Upper lobe of left lung (tissue), 4 donors: ENCODE results near the gene ZNF74.

Source experiments
- POLR2A ChIP-seq, 4 donors: fragments of 450-650 bp; IDR thresholded peaks; one replicate each; pipeline ENCODE4 v1.5.1; 2016 to 2017; ENCODE audit warnings: antibody characterized with exemption in 4 of 4, mild to moderate bottlenecking in 2 of 4
- TF ChIP-seq, protein P1 (sequence below), 6 experiments: fragments of 450-650 bp in 4 of 6; fragments of 200-600 bp in 2 of 6; sonication (generic) in 2 of 6; IDR thresholded peaks; one replicate each; pipeline ENCODE4 v1.5.1; 2016 to 2019; ENCODE audit warnings: antibody characterized with exemption in 6 of 6

DNA sequence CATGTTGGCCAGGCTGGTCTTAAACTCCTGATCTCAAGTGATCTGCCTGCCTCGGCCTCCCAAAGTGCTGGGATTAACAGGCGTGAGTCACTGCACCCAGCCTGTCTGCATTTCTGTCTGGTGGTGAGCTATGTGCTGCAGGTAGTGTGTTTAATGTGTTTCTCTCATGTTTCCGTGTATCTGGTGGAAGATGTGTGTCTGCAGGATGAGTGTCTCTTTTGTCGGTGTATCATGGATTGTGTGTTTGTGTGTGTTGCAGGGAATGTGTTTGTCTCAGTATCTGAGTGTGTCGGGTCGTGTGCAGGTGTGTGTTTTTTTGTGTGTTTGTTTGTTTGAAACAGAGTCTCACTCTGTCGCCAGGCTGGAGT is 27.5 kb downstream of the ZNF74 start:
- TF ChIP-seq POLR2A (IDR thresholded peaks at IDR 0.05), result no peak
- TF ChIP-seq, protein P1, sequence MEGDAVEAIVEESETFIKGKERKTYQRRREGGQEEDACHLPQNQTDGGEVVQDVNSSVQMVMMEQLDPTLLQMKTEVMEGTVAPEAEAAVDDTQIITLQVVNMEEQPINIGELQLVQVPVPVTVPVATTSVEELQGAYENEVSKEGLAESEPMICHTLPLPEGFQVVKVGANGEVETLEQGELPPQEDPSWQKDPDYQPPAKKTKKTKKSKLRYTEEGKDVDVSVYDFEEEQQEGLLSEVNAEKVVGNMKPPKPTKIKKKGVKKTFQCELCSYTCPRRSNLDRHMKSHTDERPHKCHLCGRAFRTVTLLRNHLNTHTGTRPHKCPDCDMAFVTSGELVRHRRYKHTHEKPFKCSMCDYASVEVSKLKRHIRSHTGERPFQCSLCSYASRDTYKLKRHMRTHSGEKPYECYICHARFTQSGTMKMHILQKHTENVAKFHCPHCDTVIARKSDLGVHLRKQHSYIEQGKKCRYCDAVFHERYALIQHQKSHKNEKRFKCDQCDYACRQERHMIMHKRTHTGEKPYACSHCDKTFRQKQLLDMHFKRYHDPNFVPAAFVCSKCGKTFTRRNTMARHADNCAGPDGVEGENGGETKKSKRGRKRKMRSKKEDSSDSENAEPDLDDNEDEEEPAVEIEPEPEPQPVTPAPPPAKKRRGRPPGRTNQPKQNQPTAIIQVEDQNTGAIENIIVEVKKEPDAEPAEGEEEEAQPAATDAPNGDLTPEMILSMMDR (IDR thresholded peaks at IDR 0.05), result no peak
